ENCODE data around the gene GEMIN5.

GEMIN5 gene

GRCh38 chr5:154881986-154882385 lies 56.0 kb downstream of the GEMIN5 start:
- no peak overlapping the region for H3K9ac ChIP-seq (ENCODE audit: low read depth, low read length)
- H3K4me1 ChIP-seq (ENCODE audit: insufficient read depth, low read length), result no peaks in the 10 kb centered on the region
- H3K36me3 ChIP-seq (ENCODE audit: insufficient read depth, low read length), result peaks cover 16% of the 10 kb centered on the region
- peaks cover 36% of the 10 kb centered on the region for H3K9me3 ChIP-seq (ENCODE audit: control insufficient read depth, insufficient read depth, low read length)

GRCh38 chr5:154878642-154879335 lies 59.2 kb downstream of the GEMIN5 start:
- Histone ChIP-seq H3K36me3 (ENCODE audit: insufficient read depth, low read length) (peaks cover 9% of the 10 kb centered on the region), H3K9me3 (ENCODE audit: control insufficient read depth, insufficient read depth, low read length) (peaks cover 18% of the 10 kb centered on the region), H3K4me1 (ENCODE audit: insufficient read depth, low read length) (no peaks in the 10 kb centered on the region), H3K9ac (ENCODE audit: low read depth, low read length) (no peak overlapping the region)

- H3K4me1 ChIP-seq (ENCODE audit: insufficient read depth, low read length), result no peaks in the 10 kb centered on the region
- H3K9me3 ChIP-seq (ENCODE audit: control insufficient read depth, insufficient read depth, low read length), result peaks cover 15% of the 10 kb centered on the region; the same call in 1 of the 2 replicates
- H3K36me3 ChIP-seq (ENCODE audit: insufficient read depth, low read length), result peaks cover 20% of the 10 kb centered on the region
- H3K9ac ChIP-seq (ENCODE audit: low read depth, low read length), result no peak overlapping the region
Measured at GRCh38 chr5:154873791-154874331, 64.2 kb downstream of the GEMIN5 start.

- H3K36me3 ChIP-seq (ENCODE audit: insufficient read depth, low read length), result peaks cover 20% of the 10 kb centered on the region
- H3K9me3 ChIP-seq (ENCODE audit: control insufficient read depth, insufficient read depth, low read length), result no peaks in the 10 kb centered on the region
- H3K4me1 ChIP-seq (ENCODE audit: insufficient read depth, low read length), result no peaks in the 10 kb centered on the region
- no peak overlapping the region for H3K9ac ChIP-seq (ENCODE audit: low read depth, low read length)
Measured at GRCh38 chr5:154871734-154872133, 66.3 kb downstream of the GEMIN5 start.

- Histone ChIP-seq H3K4me1 (ENCODE audit: insufficient read depth, low read length) (no peaks in the 10 kb centered on the region), H3K9me3 (ENCODE audit: control insufficient read depth, insufficient read depth, low read length) (no peaks in the 10 kb centered on the region), H3K36me3 (ENCODE audit: insufficient read depth, low read length) (peaks cover 13% of the 10 kb centered on the region), H3K9ac (ENCODE audit: low read depth, low read length) (no peak overlapping the region)
Measured at GRCh38 chr5:154868702-154869101, 69.3 kb downstream of the GEMIN5 start.

GRCh38 chr5:154866841-154867240 lies 71.2 kb downstream of the GEMIN5 start:
- H3K9me3 ChIP-seq (ENCODE audit: control insufficient read depth, insufficient read depth, low read length), result no peaks in the 10 kb centered on the region
- H3K36me3 ChIP-seq (ENCODE audit: insufficient read depth, low read length), result peaks cover 8% of the 10 kb centered on the region
- no peak overlapping the region for H3K9ac ChIP-seq (ENCODE audit: low read depth, low read length)
- no peaks in the 10 kb centered on the region for H3K4me1 ChIP-seq (ENCODE audit: insufficient read depth, low read length)

GRCh38 chr5:154865466-154866184 lies 72.4 kb downstream of the GEMIN5 start:
- Histone ChIP-seq H3K36me3 (ENCODE audit: insufficient read depth, low read length) (peaks cover 2% of the 10 kb centered on the region; the same call in 1 of the 2 replicates), H3K4me1 (ENCODE audit: insufficient read depth, low read length) (peaks cover 2% of the 10 kb centered on the region; the same call in 1 of the 2 replicates), H3K9ac (ENCODE audit: low read depth, low read length) (no peak overlapping the region), H3K9me3 (ENCODE audit: control insufficient read depth, insufficient read depth, low read length) (no peaks in the 10 kb centered on the region)

- Histone ChIP-seq H3K4me1 (ENCODE audit: insufficient read depth, low read length) (peaks cover 10% of the 10 kb centered on the region; the same call in 1 of the 2 replicates), H3K36me3 (ENCODE audit: insufficient read depth, low read length) (no peaks in the 10 kb centered on the region; the same call in 1 of the 2 replicates), H3K9me3 (ENCODE audit: control insufficient read depth, insufficient read depth, low read length) (no peaks in the 10 kb centered on the region), H3K9ac (ENCODE audit: low read depth, low read length) (no peak overlapping the region)
Measured at GRCh38 chr5:154863291-154864080, 74.5 kb downstream of the GEMIN5 start.

- no peaks in the 10 kb centered on the region; the same call in 1 of the 2 replicates for H3K36me3 ChIP-seq (ENCODE audit: insufficient read depth, low read length)
- no peaks in the 10 kb centered on the region for H3K9me3 ChIP-seq (ENCODE audit: control insufficient read depth, insufficient read depth, low read length)
- no peak overlapping the region for H3K9ac ChIP-seq (ENCODE audit: low read depth, low read length)
- peaks cover 10% of the 10 kb centered on the region; the same call in 1 of the 2 replicates for H3K4me1 ChIP-seq (ENCODE audit: insufficient read depth, low read length)
Measured at GRCh38 chr5:154862766-154863165, 75.2 kb downstream of the GEMIN5 start.

DNA sequence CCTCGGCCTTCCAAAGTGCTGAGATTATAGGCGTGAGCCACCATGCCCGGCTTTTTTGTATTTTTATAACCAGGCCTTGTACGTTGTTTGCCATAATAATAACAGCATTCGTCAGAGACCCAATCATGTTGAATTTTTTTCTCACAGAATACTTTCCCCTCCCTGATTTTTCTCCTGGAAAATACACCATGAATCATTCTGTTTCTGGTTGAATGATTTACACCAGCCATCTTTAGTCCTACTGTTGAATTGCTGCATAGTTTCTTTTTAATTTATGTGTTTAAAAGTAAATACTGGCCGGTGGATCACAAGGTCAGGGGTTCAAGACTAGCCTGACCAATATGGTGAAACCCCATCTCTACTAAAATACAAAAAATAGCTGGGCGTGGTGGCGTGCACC lies 76.1 kb downstream of the GEMIN5 start:
- Histone ChIP-seq H3K9me3 (ENCODE audit: control insufficient read depth, insufficient read depth, low read length) (no peaks in the 10 kb centered on the region), H3K9ac (ENCODE audit: low read depth, low read length) (no peak overlapping the region), H3K36me3 (ENCODE audit: insufficient read depth, low read length) (no peaks in the 10 kb centered on the region; the same call in 1 of the 2 replicates), H3K4me1 (ENCODE audit: insufficient read depth, low read length) (peaks cover 10% of the 10 kb centered on the region; the same call in 1 of the 2 replicates)

GRCh38 chr5:154860765-154861164 lies 77.2 kb downstream of the GEMIN5 start:
- no peak overlapping the region for H3K9ac ChIP-seq (ENCODE audit: low read depth, low read length)

GRCh38 chr5:154860123-154860522 lies 77.9 kb downstream of the GEMIN5 start:
- H3K4me1 ChIP-seq (ENCODE audit: insufficient read depth, low read length), result peaks cover 10% of the 10 kb centered on the region; the same call in 1 of the 2 replicates
- no peaks in the 10 kb centered on the region for H3K9me3 ChIP-seq (ENCODE audit: control insufficient read depth, insufficient read depth, low read length)
- no peaks in the 10 kb centered on the region for H3K36me3 ChIP-seq (ENCODE audit: insufficient read depth, low read length)
- H3K9ac ChIP-seq (ENCODE audit: low read depth, low read length), result peak overlapping the region; percentile 76; the same call in 1 of the 2 replicates

More at GRCh38 chr5:154860765-154861164, 77.2 kb downstream of the GEMIN5 start:
- Histone ChIP-seq H3K9me3 (ENCODE audit: control insufficient read depth, insufficient read depth, low read length) (no peaks in the 10 kb centered on the region), H3K4me1 (ENCODE audit: insufficient read depth, low read length) (peaks cover 10% of the 10 kb centered on the region; the same call in 1 of the 2 replicates), H3K36me3 (ENCODE audit: insufficient read depth, low read length) (no peaks in the 10 kb centered on the region; the same call in 1 of the 2 replicates)

DNA sequence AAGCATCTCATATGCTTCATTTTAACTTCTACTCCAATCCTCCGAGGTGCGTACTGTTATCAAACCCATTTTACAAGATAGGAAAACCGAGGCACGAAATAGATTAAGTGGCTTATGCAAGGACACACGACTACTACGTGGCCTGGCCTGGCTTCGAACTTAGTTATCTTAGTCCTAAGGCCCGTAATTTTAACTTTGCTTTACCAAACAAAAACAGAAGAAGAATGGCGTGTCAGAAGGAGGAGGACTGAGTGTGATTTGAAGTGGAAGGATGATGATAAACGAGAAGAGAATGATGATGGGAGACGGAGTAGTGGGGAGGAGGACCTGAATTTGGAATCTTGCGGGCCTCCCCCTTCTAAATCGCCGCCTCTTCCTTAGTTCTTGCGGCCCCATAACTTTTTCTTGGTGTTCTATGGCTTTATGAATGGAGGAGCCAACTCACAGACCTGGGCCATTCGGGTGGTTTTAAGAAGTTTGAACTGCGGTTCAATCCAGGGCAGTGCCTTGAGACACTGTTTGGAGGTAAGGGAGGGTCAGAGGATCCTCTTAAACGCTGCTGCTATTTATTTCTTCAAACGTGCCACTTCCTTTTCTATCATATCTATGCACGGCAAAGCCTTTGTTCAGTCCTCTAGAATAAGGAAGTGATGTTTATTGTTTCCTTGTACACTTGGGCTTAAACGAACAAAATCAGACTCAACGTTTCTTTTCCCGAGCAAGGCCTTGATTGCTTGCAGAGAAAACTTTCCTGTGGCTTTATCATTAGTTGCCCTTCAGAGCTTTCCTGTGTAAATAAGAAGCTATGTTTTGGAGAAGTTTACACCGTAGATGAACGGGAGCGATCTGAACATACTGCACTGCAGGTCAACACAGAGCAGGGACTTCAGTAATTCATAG lies 78.8 kb downstream of the GEMIN5 start:
- Histone ChIP-seq H3K9me3 (ENCODE audit: control insufficient read depth, insufficient read depth, low read length) (no peaks in the 10 kb centered on the region), H3K36me3 (ENCODE audit: insufficient read depth, low read length) (no peaks in the 10 kb centered on the region), H3K9ac (ENCODE audit: low read depth, low read length) (peak overlapping the region; percentile 76), H3K4me1 (ENCODE audit: insufficient read depth, low read length) (peaks cover 10% of the 10 kb centered on the region; the same call in 1 of the 2 replicates)
